Inflammatory macrophage (primary cell): ENCODE results near the gene CNTNAP4.

ENCODE experiments used
- DNase-seq, 2 donors: peaks; one replicate each; pipeline ENCODE4 v3.0.0-alpha.2; 2020 to 2022

The CNTNAP4 gene

DNA sequence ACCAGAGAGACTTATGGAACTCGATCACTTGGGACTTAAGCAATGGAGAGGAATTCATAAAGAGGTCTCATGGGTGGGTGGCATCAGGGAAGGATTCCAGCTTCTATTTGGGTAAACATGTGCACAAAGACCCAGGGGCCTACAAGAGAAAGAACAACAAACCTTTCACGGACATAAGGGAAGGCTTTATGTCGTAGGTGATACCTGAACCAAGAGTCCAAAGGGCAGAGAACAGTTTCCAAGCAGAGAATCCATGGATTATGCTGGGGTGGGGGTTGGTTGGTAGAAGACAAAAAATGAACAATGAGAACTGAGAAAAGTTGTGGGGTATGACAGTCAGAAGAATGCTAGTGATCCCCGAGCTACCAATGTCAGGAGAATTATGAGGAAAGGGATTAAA is 119.8 kb downstream of the CNTNAP4 start:
- no peak for DNase-seq

DNA sequence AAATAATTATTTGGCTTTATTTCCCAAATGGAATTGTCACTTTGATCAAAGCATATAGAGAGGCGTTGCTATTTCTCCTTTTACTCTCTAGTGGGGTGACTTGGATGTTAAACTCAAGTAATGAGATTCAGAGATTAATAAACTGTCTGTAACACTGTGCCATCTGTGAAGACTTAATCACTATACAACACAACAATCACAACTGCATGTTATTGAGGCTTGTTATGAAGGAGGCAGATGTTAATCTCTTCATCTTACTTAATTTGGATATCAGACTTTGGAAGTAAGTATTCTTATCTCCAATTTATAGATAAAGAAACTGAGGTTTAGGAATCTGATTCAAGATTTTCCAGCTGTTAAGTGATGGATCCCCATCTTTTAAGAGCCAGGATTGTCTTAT is 132.5 kb downstream of the CNTNAP4 start:
- no peak for DNase-seq

DNA sequence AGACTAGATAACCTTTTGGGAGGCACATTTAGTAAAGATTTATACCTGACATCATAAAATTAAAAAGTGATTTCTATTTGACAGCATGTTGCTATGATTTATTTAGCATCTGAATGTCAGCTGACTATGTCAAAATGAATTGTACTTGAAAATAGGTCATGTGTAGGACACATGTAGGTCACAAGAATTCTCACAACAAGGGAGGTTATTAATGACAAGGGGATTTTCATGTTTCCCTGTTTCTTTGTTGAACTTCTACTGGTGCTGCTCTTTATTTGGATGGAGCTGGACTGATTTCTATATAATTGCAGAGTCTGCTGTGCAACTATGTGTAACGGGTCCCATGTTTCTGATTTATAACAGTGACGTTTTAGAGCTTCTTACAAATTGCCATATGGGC is 144.4 kb downstream of the CNTNAP4 start:
- DNase-seq: no peak

DNA sequence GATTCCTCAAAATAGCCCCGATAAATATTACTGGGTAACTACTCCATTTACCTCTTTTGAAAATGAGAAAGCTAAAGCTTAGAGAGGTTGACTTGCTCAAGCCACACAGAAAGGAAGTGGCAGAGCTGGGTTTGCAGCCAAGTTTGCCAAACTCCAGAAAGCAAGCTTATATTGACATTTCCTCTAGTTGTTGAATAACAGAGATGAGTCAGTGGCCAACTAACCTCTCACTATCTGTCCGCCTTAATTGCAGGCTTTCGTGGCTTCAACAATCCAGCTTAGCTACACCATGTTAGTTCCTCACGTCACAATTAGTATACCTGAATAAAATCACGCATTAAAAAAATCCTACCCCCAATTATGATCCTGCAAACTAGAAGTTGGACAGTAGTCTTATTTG is 151.7 kb downstream of the CNTNAP4 start:
- no peak for DNase-seq

DNA sequence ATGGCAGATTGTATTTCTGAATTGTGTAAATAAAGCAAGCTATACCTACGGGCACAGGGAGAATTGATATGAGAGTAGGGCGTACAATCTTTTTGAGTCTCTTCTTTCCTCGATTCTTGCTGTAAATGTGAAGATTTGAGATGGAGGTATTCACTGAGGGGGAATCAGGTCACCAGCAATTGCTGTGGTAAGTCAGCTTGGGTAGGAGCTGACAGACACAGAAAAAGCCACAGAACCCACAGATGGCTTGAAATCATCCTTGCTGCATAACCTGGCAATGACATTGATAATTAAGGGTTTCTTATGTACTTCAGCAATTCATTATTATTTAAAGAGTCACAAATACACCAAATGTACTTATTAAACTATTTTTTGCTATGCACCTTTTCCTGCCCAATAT is 164.2 kb downstream of the CNTNAP4 start:
- DNase-seq: no peak

DNA sequence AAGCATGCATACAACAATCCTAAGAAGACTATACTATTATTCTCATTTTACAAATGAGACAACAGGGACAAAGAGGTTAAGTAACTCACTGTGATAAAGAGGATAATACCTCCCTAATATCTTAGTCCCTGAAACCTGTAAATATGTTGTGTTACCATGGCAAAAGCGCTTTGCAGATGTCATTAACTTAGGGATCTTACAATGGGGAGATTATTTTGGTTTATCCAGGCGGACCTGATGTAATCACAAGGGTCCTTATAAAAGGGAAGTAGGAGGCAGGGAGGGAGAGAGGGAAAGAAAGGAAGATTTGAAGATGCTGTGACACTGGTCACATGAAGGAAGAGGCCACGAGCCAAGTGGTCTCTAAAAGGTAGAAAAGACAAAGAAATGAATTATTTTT is 164.7 kb downstream of the CNTNAP4 start:
- DNase-seq: no peak

DNA sequence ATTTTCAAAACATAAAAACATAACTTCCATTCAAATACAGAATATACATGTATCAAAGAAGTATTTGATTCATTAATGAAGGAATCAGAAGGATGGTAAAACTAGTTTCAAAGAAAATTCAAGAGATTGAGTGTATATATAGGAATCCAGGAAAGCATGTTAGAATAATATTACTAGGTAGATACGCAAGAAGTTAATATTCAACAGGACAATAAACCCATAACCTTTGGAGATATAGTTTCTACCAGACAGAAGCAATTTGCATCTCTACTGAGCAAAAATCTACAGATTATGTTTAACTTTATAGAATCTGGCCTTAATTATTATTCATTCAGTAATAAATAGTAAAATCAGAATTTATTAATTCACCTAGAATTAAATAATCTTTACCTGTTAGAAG is 166.8 kb downstream of the CNTNAP4 start:
- DNase-seq: no peak

DNA sequence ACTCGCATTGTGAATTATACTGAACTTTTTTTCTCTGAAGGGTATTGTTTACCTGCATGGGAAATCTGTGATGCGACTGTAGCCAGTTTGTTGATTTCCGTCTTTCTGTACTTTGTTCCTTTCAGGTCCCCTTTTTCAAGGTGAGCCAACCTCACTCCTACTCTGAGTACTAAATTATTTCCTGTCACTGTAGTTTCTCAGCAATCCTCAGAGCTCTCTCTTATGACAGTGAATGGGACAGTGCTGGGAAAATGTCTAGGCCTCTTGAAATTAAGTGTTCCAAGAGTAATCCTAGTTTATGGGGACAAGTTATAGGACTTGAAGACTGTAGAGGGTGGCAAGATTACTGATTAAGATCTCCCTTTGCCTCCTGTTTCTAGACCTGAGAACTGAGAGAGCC is 167.6 kb downstream of the CNTNAP4 start:
- DNase-seq: no peak

DNA sequence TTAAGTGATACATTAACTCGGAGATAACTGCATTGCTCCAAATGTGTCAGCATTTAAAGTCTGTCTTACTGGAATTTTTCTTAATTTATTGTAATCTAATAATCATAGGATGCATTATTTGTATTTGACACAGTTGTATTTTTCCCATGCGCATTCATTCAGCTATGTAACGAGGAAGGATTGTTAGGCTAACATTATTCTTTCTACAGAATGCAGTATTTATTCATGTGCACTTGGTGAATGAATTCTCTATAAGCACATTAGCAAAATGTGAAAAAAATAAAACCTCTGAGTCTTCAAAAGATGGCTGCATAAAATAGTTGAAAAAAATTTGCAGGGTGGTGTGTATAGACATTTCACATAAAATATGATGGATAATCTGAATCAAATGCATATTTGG is 168.6 kb downstream of the CNTNAP4 start:
- no peak for DNase-seq

DNA sequence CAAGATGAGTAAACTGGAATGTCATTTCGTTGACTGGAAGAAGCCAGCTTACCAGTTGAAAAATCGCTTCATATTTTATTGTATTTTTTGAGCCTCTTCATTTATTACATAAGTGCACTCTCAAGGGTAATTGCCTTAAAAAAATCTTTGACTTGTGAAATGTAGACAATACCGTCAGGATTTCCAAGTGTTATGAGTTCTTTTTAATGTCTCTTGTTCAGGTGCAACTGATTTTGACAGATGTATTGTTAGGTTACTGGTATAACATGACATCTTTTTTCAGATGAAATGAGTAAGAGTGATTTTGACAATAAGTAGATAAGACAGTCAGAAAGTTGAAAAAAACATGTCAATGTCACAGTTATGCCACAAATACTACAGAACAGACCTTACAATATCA is 169.1 kb downstream of the CNTNAP4 start:
- DNase-seq: no peak

DNA sequence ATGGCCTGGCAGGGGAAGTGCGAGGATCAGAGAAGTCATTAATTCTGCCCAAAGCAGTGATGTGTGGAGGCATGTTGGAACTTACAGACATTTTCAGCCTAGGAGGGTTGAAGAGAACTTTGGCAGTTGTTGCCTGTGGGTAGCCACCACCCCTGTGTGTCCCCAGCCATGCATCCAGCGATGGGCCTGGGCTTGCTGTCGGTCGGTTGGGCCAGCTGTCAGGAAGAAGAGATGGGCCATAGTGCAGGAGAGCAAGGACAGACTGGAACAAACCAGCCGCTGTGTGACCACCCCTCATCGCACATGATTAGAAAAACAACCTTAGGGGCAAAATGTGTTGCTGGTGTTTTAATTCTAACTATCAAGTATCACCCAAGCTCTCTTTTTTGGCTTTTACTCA is 173.7 kb downstream of the CNTNAP4 start:
- DNase-seq: no peak

DNA sequence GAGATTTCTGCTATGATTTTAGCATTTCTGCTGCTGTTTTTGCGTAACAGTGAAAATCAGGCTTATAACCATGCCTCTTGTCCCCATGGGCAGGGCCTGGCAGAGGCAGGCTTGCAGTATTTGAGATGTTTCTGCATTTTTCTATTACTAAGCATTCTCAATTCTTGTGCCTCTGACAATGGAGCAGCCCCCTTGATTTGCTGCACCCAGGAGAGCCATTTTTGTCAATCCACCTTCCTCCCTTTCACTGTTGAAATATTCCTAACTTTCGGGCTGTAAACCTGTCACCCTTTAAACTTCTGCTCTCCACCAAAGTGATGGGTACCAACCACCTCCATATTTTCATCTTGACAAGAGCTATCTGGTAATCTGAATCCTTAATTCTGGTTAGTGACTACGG is 178.1 kb downstream of the CNTNAP4 start:
- DNase-seq: no peak

DNA sequence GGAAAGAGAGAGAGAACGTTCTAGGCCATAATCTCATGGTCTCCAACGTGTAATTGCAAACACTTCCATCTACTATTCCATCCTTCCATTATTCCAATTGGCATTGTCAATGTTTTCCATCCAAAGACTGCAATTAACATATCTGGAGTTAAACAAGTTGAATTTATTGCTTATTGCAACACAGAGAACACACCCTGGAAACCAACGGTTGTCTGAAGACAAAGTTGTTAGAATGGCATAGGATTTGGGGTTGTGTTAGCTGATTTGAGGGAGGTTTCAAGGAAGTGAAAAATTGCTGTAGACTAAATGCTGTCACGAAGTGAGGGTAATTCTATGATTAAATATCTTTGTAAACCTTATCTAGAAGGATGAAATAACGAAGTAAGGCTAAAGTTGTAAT is 178.8 kb downstream of the CNTNAP4 start:
- DNase-seq: no peak

DNA sequence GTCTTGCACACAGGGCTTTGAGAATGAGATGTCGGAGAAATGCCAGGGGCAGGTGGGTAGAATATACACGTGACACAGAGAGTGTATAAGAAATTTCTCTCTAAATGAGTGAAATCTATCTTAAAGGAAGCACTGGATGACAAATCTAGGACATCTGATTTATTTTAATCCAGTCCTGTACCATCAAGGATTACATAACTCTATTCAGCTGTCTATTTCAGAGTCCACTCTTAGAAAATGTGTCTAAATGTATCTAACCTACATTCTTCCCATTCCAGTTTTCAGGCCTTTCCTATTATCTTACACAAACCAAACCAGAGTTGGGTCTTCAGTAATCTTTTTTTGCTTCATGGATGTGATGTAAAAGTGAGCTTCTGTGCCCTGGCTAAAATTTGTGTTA is 181.9 kb downstream of the CNTNAP4 start:
- DNase-seq: no peak

DNA sequence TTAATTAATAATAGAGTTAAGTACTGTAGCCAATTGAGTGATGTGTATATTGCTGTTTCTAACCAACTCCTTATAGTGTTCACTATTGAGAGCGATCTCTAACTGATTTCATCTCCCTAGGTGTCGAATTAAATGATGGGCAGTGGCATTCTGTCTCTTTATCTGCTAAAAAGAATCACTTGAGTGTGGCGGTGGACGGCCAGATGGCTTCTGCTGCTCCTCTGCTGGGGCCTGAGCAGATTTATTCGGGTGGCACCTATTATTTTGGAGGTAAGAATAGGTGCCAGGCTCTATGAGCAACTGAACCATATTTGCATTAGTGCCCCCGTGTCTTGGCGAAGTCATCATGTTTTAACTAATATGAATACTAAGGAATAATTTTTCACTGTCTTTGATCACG is 184.6 kb downstream of the CNTNAP4 start:
- no peak for DNase-seq

DNA sequence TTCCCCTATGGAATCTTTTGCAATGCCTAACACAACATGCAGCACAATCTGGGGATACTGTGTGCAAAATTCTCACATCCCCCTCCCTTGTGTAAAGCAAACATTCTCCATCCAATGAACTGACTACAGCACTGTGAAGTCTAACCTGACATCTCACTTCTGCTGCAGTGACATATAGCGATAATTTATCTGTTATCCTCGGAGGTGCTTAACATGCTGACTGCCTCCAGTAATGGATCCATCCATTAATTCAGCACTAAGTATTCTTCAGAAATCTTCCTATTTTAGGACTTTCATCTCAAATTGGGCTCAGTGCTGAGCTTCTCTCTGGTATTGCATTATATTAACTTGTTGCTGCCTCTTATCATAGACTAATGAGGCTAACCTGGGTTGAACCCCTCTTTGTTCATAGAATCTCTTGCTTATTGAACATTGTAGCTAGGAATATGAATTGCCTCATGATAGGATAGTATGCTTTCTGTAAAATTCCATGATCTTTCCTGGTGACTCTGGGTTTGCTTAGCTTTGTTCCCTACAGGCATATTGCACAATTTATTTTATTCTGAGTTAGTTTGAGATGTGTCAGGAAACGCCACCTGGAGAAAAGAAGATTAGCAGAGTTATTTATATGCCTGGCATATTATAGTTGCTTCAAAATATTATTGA is 187.9 kb downstream of the CNTNAP4 start:
- no peak for DNase-seq

DNA sequence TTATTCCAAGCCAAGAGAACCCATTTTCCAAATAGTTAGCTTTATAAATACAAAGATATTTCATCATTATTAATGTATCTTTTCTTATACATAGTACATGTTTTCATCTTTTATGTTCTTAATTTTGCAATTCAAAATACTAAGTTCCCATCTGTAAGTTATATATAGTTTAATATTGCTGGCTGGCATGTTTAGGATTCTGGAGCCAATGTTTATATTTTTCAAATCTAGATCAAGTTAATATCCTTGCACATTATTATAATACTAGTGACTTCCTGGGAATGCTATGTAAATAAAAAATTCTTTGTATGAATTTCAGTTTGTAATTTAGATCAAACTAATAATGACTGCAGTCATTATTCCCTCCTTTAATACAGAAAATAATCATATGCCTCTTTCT is 189.7 kb downstream of the CNTNAP4 start:
- no peak for DNase-seq

DNA sequence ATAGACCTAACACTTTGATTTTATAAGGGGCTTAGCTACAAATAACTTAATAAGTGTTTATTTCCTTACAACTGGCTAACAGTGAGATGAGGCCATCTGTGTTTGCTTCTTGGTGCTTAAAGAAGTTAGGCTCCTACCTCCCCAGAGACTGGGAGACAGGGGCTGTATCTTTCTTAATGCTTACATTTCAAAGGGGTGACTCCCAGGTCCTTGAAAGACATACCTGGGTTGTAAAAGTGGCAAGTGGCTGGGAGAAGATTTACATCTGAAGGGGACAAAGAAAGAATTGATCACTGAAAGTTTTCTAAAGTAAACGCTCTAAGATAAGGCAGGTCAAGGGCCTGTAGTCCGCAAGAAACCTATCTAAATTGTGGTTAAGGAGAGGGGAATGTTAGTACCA is 196.8 kb downstream of the CNTNAP4 start:
- DNase-seq: no peak

DNA sequence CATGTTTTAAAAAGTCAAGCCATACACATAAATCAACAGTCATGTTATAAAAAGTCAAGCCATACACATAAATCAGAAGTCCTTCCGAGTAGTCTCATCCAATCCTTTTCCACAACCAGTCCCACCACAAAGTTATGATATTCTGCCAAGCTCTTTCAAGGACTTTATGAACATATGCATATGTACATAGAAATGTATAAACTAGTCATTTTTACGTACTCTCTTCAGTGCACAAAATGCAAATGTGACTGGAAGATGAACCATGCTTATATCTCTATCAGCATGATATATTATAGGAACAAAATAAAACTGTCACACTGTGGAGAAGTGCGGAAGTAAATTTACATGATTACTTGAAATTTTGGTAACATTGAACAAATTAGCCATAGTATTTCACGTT is 200.9 kb downstream of the CNTNAP4 start:
- no peak for DNase-seq

DNA sequence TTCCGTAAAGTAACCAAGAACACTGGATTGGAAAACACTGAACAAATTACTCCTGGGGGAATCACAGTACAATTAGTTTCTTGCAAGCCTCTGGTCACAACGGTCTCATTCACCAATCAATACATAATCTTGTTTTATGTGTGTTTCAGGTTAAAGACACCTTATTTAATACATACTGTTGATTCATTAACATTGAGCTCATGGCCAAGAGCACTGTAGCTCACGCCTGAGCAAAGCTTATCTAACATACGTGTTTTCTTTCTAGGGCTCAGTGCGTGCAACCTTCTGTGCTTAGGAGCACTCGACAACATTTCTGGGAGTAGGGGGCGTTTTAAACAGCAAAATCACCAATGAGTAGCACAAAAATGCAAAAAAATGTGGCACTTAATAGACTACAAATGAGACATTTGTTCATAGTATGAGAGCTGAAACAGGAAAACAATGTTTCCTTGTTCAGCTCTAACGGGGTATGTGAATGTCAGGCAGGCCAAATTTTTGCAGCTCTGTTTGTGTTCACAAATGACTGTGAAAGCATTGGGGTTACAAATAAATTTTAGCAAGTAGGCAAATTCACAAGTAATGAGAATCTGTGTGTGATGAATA is 206.2 kb downstream of the CNTNAP4 start:
- no peak for DNase-seq

DNA sequence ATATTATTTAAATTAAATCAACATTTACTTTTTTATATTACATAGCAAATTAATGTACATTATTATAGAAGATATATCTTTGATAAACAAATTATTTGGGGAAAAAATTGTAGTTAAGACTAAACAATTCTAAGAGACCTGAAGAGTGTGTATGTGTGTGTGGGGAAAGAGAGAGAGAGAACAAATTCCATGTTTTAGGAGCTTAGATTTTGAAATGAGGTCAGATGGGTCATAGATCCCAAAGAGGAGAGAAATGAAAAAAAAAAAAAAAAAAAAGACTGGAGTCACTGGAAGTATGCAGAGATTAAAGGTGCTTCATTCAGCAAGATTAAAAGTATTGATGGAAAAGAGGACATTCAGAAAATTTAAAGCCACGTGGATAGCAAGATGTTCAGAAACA is 206.8 kb downstream of the CNTNAP4 start:
- no peak for DNase-seq

DNA sequence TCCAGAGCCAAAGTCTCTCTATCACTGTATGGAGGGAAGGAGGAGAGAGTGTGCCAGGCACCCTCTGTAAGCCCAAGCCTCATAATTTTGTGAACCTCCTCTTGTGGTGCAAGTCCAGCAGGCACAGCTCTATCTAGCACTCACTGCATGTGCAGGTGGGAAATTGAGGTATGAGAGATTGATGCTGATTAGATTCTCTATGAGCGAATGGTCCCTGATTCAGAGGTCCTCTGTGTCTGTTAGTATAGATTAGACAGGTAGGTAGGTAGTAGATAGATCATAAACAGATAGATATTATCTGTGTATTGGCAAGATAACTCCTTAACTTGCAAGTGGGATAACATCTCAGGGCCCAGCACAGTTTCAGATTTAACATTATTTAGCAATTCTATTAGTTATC is 209.5 kb downstream of the CNTNAP4 start:
- DNase-seq: no peak

DNA sequence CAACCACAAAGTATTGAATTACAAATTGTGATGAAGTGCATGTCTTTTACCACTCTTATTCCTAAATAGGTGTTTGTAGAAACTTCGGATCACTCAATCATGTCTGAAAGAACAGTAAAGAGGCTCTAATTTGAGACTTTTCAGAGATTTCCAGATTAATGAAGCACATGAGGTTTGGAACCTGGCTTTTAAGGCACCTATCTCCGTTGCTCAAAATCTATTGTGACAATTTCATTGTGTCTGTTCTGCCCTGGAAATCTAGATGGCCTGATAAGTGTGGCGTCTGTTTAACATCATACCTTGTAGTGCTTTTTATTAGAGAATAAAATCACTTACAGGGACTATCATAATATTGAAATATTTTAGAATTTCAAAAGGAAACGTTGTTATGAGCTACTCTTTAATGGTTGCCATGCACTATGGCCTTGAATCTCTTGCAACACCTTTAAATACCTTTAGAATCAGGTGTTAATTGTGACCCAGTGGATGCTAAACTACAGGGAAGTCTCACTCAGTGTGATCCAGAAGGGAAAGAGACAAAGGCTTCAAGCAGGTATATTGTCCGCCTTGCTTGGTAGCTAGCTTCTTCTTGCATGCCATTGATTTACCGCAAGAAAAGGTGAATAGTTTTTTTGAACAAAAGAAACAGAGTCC is 210.3 kb downstream of the CNTNAP4 start:
- no peak for DNase-seq

DNA sequence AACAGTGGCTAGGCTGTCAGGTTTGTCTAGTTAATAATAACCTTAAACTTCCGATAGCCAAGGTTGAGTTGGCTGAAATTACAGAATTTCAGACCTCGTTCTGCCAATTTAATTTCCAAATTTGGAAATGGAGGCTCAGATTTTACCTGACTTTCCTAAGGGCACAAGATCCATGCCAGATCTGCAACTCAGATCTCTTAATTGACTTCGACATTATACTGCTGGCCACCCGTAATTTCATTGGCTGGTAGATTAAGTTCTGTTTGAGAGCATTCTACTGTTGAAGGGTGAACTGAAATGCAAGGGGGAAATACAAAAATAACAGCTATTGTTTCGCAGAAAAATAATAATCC is 210.8 kb downstream of the CNTNAP4 start:
- DNase-seq: no peak
